GM12801 (cell line): ENCODE data around the gene IFNGR2.

Experiments
- TF ChIP-seq, protein P1 (sequence below): IDR thresholded peaks from one replicate; pipeline ENCODE4 v1.5.1; 2011; ENCODE audit warnings: control low read depth; ENCODE audit not compliant: insufficient read length; ENCODE audit errors: extremely low read depth

IFNGR2 gene

DNA sequence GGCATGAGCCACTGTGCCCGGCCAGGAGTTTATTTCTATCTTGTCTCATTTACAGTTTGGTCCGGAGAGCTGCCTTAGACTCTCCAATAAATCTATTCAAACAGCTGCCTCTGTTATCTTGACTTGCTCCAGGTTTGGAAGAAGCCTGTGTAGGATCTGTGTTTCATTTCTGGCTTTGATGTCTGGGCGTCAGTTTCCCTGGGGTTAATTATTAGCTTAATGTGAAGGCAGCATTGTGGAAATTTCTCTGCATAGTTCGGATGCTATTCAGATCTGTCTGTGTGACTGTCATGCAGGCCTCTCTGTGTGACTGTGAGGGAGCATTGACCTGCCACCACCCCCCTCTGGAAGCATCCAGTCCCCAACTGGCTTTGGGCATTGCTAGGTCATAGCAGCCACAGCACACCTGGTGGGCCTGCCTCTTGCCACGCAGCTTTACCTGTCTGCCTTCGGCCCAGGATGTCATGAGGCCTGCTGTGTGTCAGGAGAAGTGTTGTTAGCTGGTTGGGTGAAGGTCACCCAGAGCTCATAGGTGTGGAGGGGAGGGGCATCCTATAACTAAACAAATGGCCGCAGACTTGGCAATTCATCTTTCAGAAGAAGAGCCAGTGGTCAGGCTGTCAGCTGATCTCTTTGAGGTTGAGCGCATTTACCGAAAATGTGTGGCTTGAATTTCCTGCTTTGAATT is 9.8 kb downstream of the IFNGR2 start:
- TF ChIP-seq, protein P1, sequence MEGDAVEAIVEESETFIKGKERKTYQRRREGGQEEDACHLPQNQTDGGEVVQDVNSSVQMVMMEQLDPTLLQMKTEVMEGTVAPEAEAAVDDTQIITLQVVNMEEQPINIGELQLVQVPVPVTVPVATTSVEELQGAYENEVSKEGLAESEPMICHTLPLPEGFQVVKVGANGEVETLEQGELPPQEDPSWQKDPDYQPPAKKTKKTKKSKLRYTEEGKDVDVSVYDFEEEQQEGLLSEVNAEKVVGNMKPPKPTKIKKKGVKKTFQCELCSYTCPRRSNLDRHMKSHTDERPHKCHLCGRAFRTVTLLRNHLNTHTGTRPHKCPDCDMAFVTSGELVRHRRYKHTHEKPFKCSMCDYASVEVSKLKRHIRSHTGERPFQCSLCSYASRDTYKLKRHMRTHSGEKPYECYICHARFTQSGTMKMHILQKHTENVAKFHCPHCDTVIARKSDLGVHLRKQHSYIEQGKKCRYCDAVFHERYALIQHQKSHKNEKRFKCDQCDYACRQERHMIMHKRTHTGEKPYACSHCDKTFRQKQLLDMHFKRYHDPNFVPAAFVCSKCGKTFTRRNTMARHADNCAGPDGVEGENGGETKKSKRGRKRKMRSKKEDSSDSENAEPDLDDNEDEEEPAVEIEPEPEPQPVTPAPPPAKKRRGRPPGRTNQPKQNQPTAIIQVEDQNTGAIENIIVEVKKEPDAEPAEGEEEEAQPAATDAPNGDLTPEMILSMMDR, result no peak

DNA sequence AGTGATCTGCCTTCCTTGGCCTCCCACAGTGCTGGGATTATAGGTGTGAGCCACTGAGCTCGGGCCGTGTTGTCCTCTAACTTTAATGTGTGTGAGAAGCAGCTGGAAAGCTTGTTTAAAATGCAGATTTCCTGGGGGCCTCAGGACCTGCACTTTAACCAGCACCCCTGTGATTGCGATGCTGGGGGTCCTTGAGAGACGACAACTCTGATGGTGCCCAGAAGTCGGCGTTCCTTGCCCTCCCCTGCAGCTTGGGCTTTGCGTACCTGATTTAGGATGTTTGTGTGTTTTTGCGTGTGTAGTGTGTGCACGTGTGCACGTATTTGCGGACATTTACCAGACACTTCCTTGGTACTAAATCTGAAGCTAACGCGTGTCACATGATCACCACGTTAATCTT is 10.9 kb downstream of the IFNGR2 start:
- TF ChIP-seq, protein P1, result no peak

DNA sequence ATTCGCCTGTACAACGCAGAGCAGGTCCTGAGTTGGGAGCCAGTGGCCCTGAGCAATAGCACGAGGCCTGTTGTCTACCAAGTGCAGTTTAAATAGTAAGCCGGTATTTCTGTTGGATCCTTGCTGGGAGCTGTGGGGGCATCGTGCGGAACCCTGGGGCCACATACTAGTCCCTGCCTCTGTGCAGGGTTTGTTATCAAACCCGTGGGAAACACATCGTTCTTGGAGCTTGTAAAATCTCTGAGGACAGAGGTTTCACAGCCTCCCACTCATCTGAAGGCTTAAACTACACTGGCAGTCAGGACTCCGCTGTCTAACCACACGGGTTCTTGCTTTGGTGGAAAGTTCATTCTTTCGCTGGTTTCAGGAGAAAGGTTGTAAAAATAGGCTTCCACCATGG is 11.7 kb downstream of the IFNGR2 start:
- TF ChIP-seq, protein P1, result no peak

DNA sequence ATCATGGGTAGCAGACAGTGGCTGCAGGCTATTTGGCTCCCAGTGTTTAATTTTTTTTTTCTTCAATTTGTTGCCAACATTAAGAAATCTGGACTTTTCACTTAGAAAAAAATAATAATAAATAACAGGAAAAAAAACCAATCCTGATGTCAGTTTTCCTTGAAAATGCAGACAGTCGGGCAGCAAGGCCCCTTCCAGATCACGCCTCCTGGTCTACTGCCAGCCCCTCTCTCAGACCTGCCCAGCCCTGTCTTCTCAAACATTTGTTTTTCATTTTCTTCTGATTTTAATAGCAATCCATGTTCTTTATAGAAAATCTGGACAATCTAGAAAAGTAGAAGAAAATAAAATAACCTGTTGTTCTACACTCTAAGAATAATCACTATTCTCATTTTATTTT is 15.5 kb downstream of the IFNGR2 start:
- TF ChIP-seq, protein P1, result no peak

DNA sequence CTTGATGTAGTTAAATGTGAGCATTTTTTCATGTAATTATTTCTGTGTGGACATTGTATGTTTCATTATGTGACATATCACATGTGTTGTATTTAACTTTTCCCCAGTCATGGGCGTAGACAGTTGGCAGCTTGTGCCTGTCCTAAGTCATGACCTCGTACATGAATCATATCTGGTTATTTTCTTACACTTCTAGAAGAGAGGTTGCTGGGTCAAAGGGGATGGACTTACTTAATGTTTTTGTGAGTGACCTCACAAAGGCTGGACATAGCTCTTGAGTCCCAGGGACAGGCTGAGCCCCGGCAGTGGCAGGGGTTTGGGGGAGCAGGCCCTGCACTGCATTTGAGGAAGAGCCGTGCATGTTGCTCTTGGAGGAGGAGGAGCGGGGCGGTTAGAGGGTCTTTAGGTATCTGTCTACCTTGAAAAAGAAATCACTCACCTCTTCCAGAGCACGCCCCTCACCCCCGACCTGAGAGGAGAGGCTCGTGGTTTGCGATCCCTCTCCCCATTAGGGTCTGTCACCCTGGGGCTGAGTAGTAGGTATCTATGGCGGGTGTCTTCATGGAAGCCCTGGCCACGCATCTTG is 16.4 kb downstream of the IFNGR2 start:
- TF ChIP-seq, protein P1, result no peak

DNA sequence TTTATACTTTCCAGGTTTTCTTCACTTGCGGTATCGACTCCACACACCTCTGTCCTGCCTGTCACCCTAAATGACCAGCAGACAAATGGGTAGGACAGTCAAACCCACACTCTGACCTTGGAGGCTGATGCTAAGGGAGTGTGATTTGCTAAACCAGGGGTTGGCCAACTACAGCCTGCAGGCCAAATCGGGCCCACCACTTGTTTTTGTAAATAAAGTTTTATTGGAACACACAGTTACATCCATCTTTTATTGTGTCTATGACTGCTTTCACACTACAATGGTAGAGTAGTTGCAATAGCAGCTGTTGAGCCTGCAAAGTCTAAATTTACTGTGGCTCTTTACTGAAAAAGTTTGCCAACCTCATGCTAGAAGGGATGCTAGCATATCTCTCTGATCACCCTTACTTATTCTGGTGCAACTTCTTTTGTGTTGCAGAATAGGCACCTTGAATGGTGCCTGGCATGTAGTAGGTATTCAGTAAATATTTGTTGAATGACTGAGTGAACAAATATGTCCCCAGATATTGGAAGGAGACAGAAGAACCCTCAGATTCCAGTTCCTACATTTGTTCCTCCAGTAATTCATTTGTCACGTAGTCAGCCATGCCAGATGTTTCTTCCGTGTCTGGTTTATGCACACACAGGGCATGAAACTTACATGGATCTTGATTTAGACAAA is 18.6 kb downstream of the IFNGR2 start:
- TF ChIP-seq, protein P1, result no peak

DNA sequence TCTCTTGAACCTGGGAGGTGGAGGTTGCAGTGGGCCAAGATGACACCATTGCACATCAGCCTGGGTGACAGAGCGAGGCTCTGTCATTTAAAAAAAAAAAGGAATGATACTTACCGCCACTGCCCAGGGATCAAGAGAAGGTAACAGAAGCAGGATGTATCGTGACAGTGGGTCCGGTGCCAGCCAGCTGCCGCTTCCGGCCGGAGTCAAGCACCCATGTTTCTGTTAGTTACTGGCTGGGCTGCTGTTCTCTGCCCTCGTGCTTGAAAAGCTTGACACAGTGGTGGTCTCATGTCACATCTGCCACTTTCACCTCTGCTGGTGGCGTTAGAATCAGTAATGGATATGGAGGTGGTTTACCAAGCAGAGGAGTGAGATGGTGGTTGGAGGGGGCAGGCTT is 21.0 kb downstream of the IFNGR2 start:
- TF ChIP-seq, protein P1, result no peak
